Measurements from ENCODE around the gene TTF2.

DNA sequence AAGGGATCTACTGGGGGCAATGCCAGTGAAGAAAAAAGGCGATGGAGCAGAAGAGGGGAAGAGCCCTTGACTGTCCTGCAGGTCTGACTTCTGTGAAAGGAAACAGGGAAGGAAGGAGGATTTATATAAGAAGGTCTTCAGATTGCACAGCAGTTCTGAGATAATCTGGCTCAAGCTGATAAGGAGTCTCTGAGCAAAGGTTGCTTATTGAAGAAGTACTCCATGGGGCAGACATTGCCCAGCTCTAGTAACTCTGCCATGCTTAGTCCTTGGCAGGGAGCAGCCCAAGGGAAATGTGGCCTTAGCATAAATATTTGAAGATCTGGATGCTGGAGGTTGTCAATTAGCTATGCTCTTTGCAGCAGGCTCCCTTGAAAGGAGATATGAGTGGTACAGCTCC lies 15.9 kb upstream of the TTF2 start:
- TF ChIP-seq, protein P1, sequence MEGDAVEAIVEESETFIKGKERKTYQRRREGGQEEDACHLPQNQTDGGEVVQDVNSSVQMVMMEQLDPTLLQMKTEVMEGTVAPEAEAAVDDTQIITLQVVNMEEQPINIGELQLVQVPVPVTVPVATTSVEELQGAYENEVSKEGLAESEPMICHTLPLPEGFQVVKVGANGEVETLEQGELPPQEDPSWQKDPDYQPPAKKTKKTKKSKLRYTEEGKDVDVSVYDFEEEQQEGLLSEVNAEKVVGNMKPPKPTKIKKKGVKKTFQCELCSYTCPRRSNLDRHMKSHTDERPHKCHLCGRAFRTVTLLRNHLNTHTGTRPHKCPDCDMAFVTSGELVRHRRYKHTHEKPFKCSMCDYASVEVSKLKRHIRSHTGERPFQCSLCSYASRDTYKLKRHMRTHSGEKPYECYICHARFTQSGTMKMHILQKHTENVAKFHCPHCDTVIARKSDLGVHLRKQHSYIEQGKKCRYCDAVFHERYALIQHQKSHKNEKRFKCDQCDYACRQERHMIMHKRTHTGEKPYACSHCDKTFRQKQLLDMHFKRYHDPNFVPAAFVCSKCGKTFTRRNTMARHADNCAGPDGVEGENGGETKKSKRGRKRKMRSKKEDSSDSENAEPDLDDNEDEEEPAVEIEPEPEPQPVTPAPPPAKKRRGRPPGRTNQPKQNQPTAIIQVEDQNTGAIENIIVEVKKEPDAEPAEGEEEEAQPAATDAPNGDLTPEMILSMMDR (conservative IDR thresholded peaks at IDR 0.05; ENCODE audit: low read depth, low read length), result no peak
- no peak for TF ChIP-seq EZH2 (IDR thresholded peaks at IDR 0.05; ENCODE audit: borderline replicate concordance, low read depth, low read length, poor library complexity, severe bottlenecking)
